ENCODE measurements around the gene TM4SF1.

TM4SF1 gene

DNA sequence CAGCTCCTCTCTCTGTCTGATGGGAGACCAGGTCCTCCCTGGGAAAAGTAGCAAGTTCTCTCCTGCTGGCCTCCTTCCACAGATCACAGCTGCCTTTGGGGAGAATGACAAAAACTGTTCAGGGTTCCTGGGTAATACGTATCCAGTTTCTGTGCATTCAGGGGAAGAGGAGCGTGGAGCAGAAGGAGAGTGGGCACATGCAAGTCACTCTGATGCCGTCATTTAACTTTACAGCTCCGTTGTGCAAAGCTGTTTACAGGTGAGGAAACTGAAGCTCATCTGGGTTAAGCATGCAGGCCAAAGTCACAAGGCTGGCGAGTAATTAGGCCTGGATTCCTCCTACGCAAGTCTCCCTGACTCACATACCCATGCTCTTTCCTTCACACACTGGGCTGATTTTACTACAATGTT lies 7.5 kb upstream of the TM4SF1 start:
- no peak overlapping the region for H3K4me3 ChIP-seq
- H3K4me1 ChIP-seq, result peaks cover 0 to 46% (median 19%) of the 10 kb centered on the region in 4 donors
- H3K9me3 ChIP-seq, result no peaks in the 10 kb centered on the region
- TF ChIP-seq, protein P1, sequence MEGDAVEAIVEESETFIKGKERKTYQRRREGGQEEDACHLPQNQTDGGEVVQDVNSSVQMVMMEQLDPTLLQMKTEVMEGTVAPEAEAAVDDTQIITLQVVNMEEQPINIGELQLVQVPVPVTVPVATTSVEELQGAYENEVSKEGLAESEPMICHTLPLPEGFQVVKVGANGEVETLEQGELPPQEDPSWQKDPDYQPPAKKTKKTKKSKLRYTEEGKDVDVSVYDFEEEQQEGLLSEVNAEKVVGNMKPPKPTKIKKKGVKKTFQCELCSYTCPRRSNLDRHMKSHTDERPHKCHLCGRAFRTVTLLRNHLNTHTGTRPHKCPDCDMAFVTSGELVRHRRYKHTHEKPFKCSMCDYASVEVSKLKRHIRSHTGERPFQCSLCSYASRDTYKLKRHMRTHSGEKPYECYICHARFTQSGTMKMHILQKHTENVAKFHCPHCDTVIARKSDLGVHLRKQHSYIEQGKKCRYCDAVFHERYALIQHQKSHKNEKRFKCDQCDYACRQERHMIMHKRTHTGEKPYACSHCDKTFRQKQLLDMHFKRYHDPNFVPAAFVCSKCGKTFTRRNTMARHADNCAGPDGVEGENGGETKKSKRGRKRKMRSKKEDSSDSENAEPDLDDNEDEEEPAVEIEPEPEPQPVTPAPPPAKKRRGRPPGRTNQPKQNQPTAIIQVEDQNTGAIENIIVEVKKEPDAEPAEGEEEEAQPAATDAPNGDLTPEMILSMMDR (IDR thresholded peaks at IDR 0.05), result no peak
- H3K27me3 ChIP-seq, result no peaks in the 10 kb centered on the region
- DNase-seq, result no peak
- intact Hi-C loops (cut with DNase I; ENCODE audit: low total_unique reads), result loop anchor here (5.0 to 10.0 kb wide), 2 partner anchors 88 to 270 kb away; partner anchors contain the start of gene WWTR1
- H3K36me3 ChIP-seq, result no peaks in the 10 kb centered on the region
- H3K27ac ChIP-seq, result peak overlapping the region in 1 of 2 donors; percentile 25

DNA sequence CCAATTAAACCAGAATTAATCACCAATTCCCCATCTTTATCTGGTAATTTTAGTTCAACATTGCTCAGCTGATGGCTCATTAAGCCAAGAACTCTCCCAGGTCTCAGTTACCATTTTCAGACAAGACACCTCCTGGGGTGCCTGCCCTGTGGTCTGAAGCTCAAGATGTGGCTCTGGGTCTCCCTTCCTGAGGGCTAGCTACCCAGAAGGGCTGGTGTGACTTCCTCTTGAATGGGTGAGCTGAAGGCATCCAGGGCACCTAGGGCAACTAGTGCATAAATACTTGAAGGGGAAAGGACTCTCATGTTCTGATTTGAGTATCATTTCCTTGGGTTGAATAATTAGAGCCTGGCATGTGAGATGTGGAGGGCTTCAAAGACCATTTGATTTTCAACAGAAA lies 6.7 kb upstream of the TM4SF1 start:
- Histone ChIP-seq H3K27me3 (no peaks in the 10 kb centered on the region), H3K9me3 (no peaks in the 10 kb centered on the region), H3K36me3 (no peaks in the 10 kb centered on the region), H3K4me3 (no peak overlapping the region), H3K4me1 (peaks cover 0 to 46% (median 19%) of the 10 kb centered on the region in 4 donors), H3K27ac (peak overlapping the region in 1 of 2 donors; percentile 25)
- TF ChIP-seq, protein P1 (IDR thresholded peaks at IDR 0.05), result no peak
- intact Hi-C loops (cut with DNase I; ENCODE audit: low total_unique reads), result loop anchor here (5.0 to 10.0 kb wide), 2 partner anchors 87 to 271 kb away; partner anchors contain the start of gene WWTR1
- no peak for DNase-seq

DNA sequence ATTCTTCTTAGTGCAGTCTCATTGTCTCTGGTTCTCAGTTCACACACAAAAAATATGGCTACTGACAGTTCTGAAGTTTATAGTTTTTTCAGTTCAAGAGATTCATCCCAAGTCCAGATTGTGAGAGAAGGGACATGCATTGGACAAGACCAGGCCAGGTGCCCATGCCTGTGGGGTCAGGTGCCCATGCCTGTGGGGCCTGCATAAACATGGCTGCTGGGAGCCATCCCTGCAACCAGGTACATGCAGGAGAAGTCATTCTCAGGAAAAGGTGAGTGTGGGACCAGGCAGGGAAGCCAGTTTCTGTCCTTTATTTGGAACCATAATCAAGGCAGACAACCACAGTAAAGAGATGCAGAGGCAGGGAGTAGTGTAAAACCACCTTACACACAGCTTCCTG lies 6.3 kb upstream of the TM4SF1 start:
- H3K9me3 ChIP-seq, result no peaks in the 10 kb centered on the region
- H3K27ac ChIP-seq, result peak overlapping the region in 1 of 2 donors; percentile 25
- no peaks in the 10 kb centered on the region for H3K27me3 ChIP-seq
- H3K4me1 ChIP-seq, result peaks cover 0 to 48% (median 19%) of the 10 kb centered on the region in 4 donors
- TF ChIP-seq, protein P1 (IDR thresholded peaks at IDR 0.05), result no peak
- intact Hi-C loops (cut with DNase I; ENCODE audit: low total_unique reads), result loop anchor here (5.0 to 10.0 kb wide), 2 partner anchors 86 to 271 kb away; partner anchors contain the start of gene WWTR1
- H3K4me3 ChIP-seq, result no peak overlapping the region
- no peak for DNase-seq
- H3K36me3 ChIP-seq, result no peaks in the 10 kb centered on the region

DNA sequence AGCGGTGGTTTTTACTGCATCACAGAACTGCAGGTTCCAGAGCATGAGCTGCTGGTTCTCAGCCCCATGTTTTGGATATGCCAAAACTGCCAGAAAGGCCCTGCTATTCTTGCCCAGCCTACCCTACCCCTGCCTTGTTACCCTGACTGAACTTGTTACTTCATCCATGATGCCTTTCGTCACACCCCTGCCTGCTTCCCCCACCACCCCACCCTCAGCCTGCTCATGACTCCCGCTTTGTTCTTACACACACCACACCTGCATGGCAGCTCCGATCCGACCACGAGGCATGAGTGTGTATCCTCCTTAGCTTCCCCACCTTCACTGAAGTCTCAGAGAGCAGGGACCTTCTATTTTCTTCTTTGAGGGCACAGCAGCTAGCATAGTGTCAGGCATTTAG lies 5.1 kb upstream of the TM4SF1 start:
- no peaks in the 10 kb centered on the region for H3K27me3 ChIP-seq
- peak overlapping the region; percentile 55 to 69 for H3K27ac ChIP-seq
- no peaks in the 10 kb centered on the region for H3K9me3 ChIP-seq
- intact Hi-C loops (cut with DNase I; ENCODE audit: low total_unique reads), result loop anchor here (5.0 to 10.0 kb wide), 2 partner anchors 85 to 272 kb away; partner anchors contain the start of gene WWTR1
- TF ChIP-seq, protein P1 (IDR thresholded peaks at IDR 0.05), result no peak
- peaks cover 0 to 60% (median 22%) of the 10 kb centered on the region in 4 donors for H3K4me1 ChIP-seq
- H3K36me3 ChIP-seq, result no peaks in the 10 kb centered on the region
- no peak for DNase-seq
- H3K4me3 ChIP-seq, result no peak overlapping the region

DNA sequence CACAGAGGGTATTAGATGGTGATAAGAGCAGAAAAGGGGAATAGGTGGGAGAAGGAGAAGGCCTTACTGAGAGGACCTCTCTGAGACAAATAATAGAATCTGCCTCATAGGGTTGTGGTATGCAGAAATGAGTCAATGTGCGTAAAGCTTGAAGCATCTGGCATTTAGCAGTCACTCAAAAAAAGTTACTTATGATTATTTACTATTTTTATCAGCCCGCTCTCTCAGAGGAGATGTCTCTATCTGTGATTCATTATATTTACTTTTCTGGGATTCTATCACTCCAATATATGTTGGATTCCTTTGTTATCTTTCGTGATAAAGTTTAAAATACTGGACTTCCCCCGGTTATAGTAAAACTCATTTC lies 4.6 kb upstream of the TM4SF1 start:
- H3K27me3 ChIP-seq, result no peaks in the 10 kb centered on the region
- TF ChIP-seq, protein P1 (IDR thresholded peaks at IDR 0.05), result no peak
- H3K9me3 ChIP-seq, result no peaks in the 10 kb centered on the region
- no peak for DNase-seq
- no peak overlapping the region for H3K4me3 ChIP-seq
- peaks cover 0 to 56% (median 20%) of the 10 kb centered on the region in 4 donors for H3K4me1 ChIP-seq
- intact Hi-C loops (cut with DNase I; ENCODE audit: low total_unique reads), result loop anchor here (5.0 to 10.0 kb wide), 2 partner anchors 85 to 273 kb away; partner anchors contain the start of gene WWTR1
- no peaks in the 10 kb centered on the region for H3K36me3 ChIP-seq
- peak overlapping the region; percentile 55 to 69 for H3K27ac ChIP-seq

All from tibial artery (tissue), 4 donors.